Medulla oblongata (tissue), 1 donor: ENCODE results near the gene KRT33B.
"Not testable (repeated sequence)": the region's sequence is repeated elsewhere in the genome, so short reads cannot be mapped to it uniquely, and the experiment has no call there.

Source experiments
- DNase-seq: peaks from one replicate; pipeline ENCODE4 v3.0.0-alpha.2; 2015; ENCODE audit errors: extremely low spot score

KRT33B gene

GRCh38 chr17:41393826-41394225, 24.2 kb upstream of the KRT33B start:
- DNase-seq: no peak

- no peak for DNase-seq
Observed at GRCh38 chr17:41393294-41393693, 23.7 kb upstream of the KRT33B start.

GRCh38 chr17:41392278-41392677, 22.7 kb upstream of the KRT33B start:
- no peak for DNase-seq

DNA sequence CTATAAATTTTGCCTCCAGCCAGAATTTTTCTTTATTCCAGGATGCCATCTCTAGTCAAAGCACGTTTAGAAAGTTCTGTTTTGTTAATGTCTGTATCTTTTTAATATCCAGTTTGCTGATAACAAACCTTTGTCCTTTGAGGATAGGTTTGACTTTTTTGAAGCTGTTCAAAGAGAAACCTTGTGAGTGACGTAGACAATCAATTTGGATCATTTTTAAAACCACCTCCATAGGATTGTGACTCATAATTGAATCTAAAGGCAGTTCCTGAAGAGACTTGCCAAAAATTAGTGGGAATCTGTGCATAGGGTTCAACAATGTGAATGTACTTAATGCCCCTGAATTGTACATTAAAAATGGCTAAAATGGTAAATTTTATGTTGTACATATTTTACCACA, 21.9 kb upstream of the KRT33B start:
- no peak for DNase-seq

- DNase-seq: no peak
Observed at GRCh38 chr17:41390411-41390938, 20.9 kb upstream of the KRT33B start.

GRCh38 chr17:41387670-41388069, 18.1 kb upstream of the KRT33B start:
- no peak for DNase-seq

GRCh38 chr17:41386227-41386626, 16.6 kb upstream of the KRT33B start:
- no peak for DNase-seq

- no peak for DNase-seq
Observed at GRCh38 chr17:41383690-41384089, 14.1 kb upstream of the KRT33B start.

DNA sequence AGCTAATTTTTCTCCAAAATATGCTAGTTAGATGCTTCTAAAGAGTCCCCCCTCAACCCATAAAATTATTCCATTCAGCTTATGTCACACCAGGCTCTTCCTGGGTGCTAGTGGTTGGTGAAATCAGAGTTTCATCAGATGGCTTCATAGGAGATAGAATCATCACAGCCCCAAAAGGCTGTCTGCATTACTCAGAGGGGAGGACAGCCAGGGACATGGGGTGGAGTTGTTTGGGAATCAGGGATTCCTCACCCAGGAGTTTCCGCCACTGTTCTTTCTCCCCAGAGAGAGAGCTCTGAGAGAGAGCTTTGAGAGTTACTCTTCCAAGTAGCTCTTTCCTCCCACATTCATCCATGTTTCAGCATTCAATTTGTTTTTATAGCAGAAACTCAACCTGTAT, 12.8 kb upstream of the KRT33B start:
- no peak for DNase-seq

DNA sequence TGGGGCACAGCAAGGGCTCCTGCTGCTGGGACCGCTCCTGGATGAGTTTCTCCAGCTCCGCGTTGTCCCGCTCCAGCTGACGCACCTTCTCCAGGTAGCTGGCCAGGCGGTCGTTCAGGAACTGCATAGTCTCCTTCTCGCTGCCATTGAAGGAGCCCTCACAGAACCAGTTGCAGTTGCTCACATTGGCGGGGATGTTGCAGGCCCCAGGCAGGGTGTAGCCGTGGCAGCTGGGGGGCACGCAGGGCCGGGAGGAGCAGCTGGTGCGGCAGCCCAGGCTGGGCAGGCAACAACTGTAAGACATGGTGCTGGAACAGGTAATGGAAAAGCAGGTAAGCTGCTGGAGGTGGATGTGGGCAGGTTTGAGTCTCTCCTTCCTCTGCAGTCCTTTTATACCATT, 12.3 kb upstream of the KRT33B start, which contains the start of gene KRT34:
KRT34 (minus strand) TSS at position 364 of the 400 bp plus-strand sequence; CDS start at position 304, 60 bp downstream.
- DNase-seq: not testable (repeated sequence)

DNA sequence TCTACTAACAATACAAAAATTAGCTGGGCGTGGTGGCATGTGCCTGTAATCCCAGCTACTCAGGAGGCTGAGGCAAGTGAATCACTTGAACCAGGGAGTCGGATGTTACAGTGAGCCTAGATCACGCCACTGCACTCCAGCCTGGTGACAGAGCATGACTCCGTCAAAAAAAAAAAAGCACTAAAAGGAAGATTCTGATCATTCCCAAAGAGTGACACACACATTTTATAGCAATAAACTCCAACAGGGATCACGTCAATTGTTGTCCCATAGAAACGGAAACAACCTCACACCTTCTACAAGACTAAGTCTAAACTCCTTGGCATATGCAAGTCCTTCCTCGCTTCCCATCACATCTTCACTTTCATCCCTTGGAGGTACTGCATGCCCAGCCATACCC, 10.5 kb upstream of the KRT33B start:
- DNase-seq: not testable (repeated sequence)

- no peak for DNase-seq
Observed at GRCh38 chr17:41377546-41377945, 7.9 kb upstream of the KRT33B start.

DNA sequence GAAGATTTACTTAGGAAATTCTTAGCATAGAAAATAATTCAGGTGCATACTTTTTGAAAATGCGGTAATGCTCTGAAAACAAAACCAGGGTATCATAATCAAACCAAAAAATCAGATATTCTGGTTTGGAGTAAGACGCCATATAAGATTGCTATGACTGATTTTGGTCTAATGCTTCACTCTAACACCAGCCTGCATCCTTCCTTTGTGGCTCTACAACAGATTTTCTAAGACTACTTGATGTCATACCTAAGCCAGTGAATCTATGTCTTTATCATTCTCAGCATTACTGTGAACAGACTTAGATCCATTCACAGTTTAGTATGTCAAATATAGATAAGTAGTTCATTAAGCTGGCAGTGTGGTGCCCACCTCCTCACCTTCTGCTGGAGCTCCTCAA, 590 bp downstream of the KRT33B start:
- no peak for DNase-seq

GRCh38 chr17:41367426-41368075, 2.1 kb downstream of the KRT33B start:
- DNase-seq: no peak

DNA sequence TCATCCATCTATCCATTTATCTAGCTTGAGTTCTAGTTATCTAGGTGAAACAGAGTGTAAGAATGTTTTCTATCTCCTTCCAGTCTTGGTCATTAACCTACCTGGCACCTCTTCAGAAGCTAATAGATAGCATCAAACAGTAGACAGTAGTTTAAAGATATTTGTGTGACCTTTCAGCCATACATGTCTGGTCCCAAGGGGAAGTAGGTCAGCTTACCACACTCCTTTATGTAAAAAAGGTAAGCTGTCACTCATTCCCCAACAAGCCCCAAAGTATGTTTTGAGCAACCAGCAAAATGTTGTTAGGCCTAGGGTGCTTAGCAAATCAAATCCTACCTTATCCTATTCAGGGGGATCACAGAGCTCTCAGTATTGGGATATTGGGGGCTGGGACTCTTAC, 3.5 kb downstream of the KRT33B start:
- no peak for DNase-seq

- no peak for DNase-seq
Observed at GRCh38 chr17:41363881-41364280, 5.7 kb downstream of the KRT33B start.

DNA sequence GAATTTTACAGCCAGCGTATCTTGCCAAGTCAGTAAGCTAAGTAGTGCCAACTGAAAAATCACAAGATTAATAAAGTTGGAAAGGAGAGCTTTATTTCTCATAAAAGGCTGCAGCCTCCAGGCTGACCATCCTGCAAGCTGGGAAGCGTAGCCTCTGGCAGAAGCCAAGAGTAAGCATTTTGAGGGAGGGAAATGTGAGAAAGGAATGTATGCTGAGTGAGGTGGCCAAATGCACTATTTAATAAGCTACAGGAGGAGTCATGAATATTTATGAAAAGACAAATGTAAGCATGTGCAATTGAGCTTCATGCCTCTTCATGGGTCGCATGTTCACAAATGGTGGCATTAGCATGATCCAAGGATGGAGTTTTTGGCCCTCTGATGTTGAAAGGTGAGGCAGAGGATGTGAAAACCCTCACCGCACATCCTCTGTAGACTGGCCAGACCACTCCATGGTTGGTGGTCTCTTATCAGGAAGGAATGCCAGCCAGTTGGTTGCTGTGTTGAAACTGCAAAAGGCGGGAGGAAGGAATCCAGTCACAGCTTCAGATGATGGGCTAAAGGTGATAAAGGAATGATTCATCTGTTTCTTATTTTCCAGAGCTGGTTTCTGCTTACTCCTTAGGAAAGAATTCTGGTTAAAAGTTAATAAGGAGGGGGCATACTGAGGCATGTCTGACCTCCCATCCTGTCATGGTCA, 9.2 kb downstream of the KRT33B start:
- no peak for DNase-seq

GRCh38 chr17:41354536-41354935, 15.1 kb downstream of the KRT33B start:
- DNase-seq: no peak

DNA sequence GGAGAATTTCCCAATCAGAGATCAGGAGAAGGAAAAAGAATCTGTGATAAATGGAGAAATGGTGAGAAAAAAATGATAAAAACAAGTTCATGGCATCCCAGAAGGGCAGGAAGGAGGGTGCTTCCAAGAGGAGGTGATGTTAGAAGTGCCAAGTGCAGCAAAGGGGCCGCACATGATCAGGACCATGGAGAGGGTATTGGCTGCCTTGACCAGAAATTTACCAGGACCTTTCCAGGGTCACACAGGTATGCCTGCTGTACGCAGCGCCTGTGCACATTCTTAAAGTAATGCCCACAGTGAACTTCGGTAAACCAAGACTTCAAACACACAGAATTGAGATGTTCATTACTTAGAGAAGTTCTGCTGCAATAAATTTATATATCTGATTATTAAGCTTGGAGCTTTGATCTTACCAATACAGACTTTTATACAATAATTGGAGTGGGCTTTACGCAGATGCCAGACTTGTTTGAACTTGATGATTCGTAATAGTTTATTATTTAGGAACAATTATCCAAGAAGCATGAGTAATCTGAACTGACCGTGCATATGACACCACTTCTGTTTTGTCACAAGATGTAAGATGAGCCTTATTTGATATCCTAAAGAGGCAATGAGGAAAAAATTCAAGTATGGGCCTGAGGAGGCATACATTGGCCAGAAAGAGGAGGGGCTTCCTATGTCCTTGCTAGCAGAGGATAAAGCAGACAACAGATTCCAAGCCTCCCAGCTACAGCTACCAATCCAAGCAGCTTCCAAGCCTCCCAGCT, 16.8 kb downstream of the KRT33B start:
- no peak for DNase-seq

DNA sequence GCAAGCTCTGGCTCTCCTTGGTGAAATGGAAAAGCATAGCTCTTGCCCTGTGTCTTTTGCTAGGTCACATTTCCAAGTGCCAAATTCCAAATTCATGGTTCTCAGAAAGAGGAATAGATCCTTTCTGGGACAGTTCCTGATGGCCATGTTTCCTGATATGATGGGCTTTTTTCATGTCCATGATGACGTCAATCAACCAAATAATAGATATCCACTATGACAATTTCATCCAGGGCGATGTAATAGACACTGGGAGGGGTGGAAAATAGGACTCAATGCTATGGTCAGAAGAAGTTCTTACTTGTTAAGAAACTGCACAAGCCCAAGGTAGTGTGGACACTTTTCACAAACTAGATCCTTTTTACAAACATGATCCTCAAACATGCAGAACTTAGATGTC, 18.4 kb downstream of the KRT33B start:
- no peak for DNase-seq

- not testable (repeated sequence) for DNase-seq
Observed at GRCh38 chr17:41350381-41350878, 19.2 kb downstream of the KRT33B start, which contains the start of gene KRT33A. TSS of gene KRT33A (minus strand) at chr17:41350828. CDS start at chr17:41350767, 61 bp downstream.
